Liver (tissue), 9 donors: ENCODE results near the gene MRPS18B. TPM values are rescaled to one million over a fixed set of nuclear protein-coding genes. Genes with fewer than 3 reads are reported as not detected.

Experiments
- DNase-seq: peaks from one replicate; pipeline ENCODE4 v3.0.0-alpha.2; 2017; ENCODE audit warnings: low spot score
- H3K27ac ChIP-seq, 2 donors: one replicate each; pipeline ENCODE4 v1.7.0; 2013; ENCODE audit warnings: inconsistent platforms in 2 of 2, low read length in 2 of 2, control low read depth in 1 of 2, low read depth in 1 of 2, mild to moderate bottlenecking in 1 of 2
- H3K27me3 ChIP-seq, 4 donors: one replicate each; pipeline versions ENCODE4 v1.6.1 to v1.7.0; 2013; ENCODE audit warnings: low read length in 3 of 4, inconsistent platforms in 1 of 4, mild to moderate bottlenecking in 1 of 4, moderate library complexity in 1 of 4; ENCODE audit not compliant: control insufficient read depth in 4 of 4, insufficient read depth in 4 of 4
- H3K36me3 ChIP-seq, 4 donors: one replicate each; pipeline versions ENCODE4 v1.6.1 to v1.7.0; 2013; ENCODE audit warnings: low read length in 3 of 4, mild to moderate bottlenecking in 3 of 4, low read depth in 1 of 4, moderate library complexity in 1 of 4; ENCODE audit not compliant: control insufficient read depth in 4 of 4, insufficient read depth in 3 of 4
- H3K4me1 ChIP-seq, 4 donors: one replicate each; pipeline versions ENCODE4 v1.6.1 to v1.7.0; 2013; ENCODE audit warnings: low read length in 3 of 4, mild to moderate bottlenecking in 3 of 4, moderate library complexity in 1 of 4; ENCODE audit not compliant: control insufficient read depth in 4 of 4, insufficient read depth in 4 of 4
- H3K4me3 ChIP-seq, 3 donors: one replicate each; pipeline versions ENCODE4 v1.6.1 to v1.7.0; 2013; ENCODE audit warnings: low read length in 3 of 3, control low read depth in 1 of 3, low read depth in 1 of 3, mild to moderate bottlenecking in 1 of 3
- H3K9ac ChIP-seq, 2 donors: one replicate each; pipeline ENCODE4 v1.7.0; 2013; ENCODE audit warnings: low read length in 2 of 2, mild to moderate bottlenecking in 2 of 2, moderate library complexity in 2 of 2, control low read depth in 1 of 2, low read depth in 1 of 2
- H3K9me3 ChIP-seq, 4 donors: one replicate each; pipeline versions ENCODE4 v1.6.1 to v1.7.0; 2013; ENCODE audit warnings: low read length in 3 of 4; ENCODE audit not compliant: control insufficient read depth in 4 of 4
- CTCF ChIP-seq: fragments of 150-350 bp; IDR thresholded peaks from 2 replicates; pipeline ENCODE4 v1.5.1; 2017; ENCODE audit warnings: improper control_type of control experiment, low read depth, low read length; ENCODE audit not compliant: missing input control
- EGR1 ChIP-seq, 2 donors: IDR thresholded peaks; 2 replicates each; pipeline ENCODE4 v1.6.1; 2016 to 2018; ENCODE audit warnings: antibody characterized with exemption in 2 of 2, low read depth in 2 of 2
- FOXA1 ChIP-seq: IDR thresholded peaks from 2 replicates; pipeline ENCODE4 v1.6.1; 2016; ENCODE audit warnings: antibody characterized with exemption
- FOXA2 ChIP-seq: IDR thresholded peaks from 2 replicates; pipeline ENCODE4 v1.6.1; 2016; ENCODE audit warnings: antibody characterized with exemption
- HNF4G ChIP-seq: IDR thresholded peaks from 2 replicates; pipeline ENCODE4 v1.6.1; 2016; ENCODE audit warnings: antibody characterized with exemption
- JUND ChIP-seq, 2 donors: IDR thresholded peaks; 2 replicates each; pipeline ENCODE4 v1.6.1; 2016; ENCODE audit warnings: antibody characterized with exemption in 2 of 2
- NR2F2 ChIP-seq: IDR thresholded peaks from 2 replicates; pipeline ENCODE4 v1.6.1; 2016; ENCODE audit warnings: antibody characterized with exemption
- RAD21 ChIP-seq, 2 donors: IDR thresholded peaks; 2 replicates each; pipeline ENCODE4 v1.6.1; 2016; ENCODE audit warnings: antibody characterized with exemption in 2 of 2, mild to moderate bottlenecking in 2 of 2
- RXRA ChIP-seq, 2 donors: IDR thresholded peaks; 2 replicates each; pipeline ENCODE4 v1.6.1; 2017 to 2018; ENCODE audit warnings: antibody characterized with exemption in 2 of 2, mild to moderate bottlenecking in 1 of 2
- SP1 ChIP-seq: IDR thresholded peaks from 2 replicates; pipeline ENCODE4 v1.6.1; 2018; ENCODE audit warnings: antibody characterized with exemption, mild to moderate bottlenecking
- TAF1 ChIP-seq: conservative IDR thresholded peaks from 2 replicates; pipeline ENCODE4 v1.6.1; 2016; ENCODE audit warnings: antibody characterized with exemption, mild to moderate bottlenecking
- YY1 ChIP-seq: IDR thresholded peaks from 2 replicates; pipeline ENCODE4 v1.6.1; 2016; ENCODE audit warnings: antibody characterized with exemption, mild to moderate bottlenecking
- WGBS: extraction: QIAGEN DNeasy Blood & Tissue Kit; methylation state at CpG from one replicate; pipeline ENCODE4 v1.1.7; 2013; 5-methylcytosine and 5-hydroxymethylcytosine counted together
- polyA plus RNA-seq, 2 donors: library from polyadenylated mRNA; stranded (reverse) in 1 of 2; unstranded in 1 of 2; fragments of 200-250 nt in 1 of 2; fragments of >200 nt in 1 of 2; fragmentation: Nextera tagmentation in 1 of 2; extraction: Ambion mirVana in 1 of 2; gene quantifications; one replicate each; pipeline versions ENCODE4 v1.2.1 to v1.2.3, GENCODE V29; 2013 to 2015
- total RNA-seq, 2 donors: library from RNA; depleted of rRNA; stranded (reverse); fragments of >200 nt; gene quantifications; one replicate each; pipeline ENCODE4 v1.2.3, GENCODE V29; 2014
- TF ChIP-seq, protein P1 (sequence below): IDR thresholded peaks from 2 replicates; pipeline ENCODE4 v1.6.1; 2016; ENCODE audit warnings: antibody characterized with exemption
- TF ChIP-seq, protein P2 (sequence below): IDR thresholded peaks from 2 replicates; pipeline ENCODE4 v1.6.1; 2016; ENCODE audit warnings: antibody characterized with exemption
- TF ChIP-seq, protein P3 (sequence below): IDR thresholded peaks from 2 replicates; pipeline ENCODE4 v1.6.1; 2016; ENCODE audit warnings: antibody characterized with exemption, mild to moderate bottlenecking
- TF ChIP-seq, protein P4 (sequence below): IDR thresholded peaks from 2 replicates; pipeline ENCODE4 v1.6.1; 2016; ENCODE audit warnings: antibody characterized with exemption
- donor health status: healthy.
- donor health status: healthy.
- donor health status: healthy.
- donor health status: healthy.
- donor health status: healthy.

Gene MRPS18B
- total and polyA plus RNA-seq, 4 donors = 50.5 to 81.9 (median 69.4) TPM

GRCh38 chr6:30614044-30614842 lies 3.4 kb upstream of the MRPS18B start:
- TF ChIP-seq, protein P1, sequence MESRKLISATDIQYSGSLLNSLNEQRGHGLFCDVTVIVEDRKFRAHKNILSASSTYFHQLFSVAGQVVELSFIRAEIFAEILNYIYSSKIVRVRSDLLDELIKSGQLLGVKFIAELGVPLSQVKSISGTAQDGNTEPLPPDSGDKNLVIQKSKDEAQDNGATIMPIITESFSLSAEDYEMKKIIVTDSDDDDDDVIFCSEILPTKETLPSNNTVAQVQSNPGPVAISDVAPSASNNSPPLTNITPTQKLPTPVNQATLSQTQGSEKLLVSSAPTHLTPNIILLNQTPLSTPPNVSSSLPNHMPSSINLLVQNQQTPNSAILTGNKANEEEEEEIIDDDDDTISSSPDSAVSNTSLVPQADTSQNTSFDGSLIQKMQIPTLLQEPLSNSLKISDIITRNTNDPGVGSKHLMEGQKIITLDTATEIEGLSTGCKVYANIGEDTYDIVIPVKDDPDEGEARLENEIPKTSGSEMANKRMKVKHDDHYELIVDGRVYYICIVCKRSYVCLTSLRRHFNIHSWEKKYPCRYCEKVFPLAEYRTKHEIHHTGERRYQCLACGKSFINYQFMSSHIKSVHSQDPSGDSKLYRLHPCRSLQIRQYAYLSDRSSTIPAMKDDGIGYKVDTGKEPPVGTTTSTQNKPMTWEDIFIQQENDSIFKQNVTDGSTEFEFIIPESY = no peak
- no peak for TF ChIP-seq RAD21 (IDR thresholded peaks at IDR 0.05)
- TF ChIP-seq, protein P2, sequence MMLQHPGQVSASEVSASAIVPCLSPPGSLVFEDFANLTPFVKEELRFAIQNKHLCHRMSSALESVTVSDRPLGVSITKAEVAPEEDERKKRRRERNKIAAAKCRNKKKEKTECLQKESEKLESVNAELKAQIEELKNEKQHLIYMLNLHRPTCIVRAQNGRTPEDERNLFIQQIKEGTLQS = no peak
- TF ChIP-seq SP1 = peak; percentile 9
- TF ChIP-seq, protein P3, sequence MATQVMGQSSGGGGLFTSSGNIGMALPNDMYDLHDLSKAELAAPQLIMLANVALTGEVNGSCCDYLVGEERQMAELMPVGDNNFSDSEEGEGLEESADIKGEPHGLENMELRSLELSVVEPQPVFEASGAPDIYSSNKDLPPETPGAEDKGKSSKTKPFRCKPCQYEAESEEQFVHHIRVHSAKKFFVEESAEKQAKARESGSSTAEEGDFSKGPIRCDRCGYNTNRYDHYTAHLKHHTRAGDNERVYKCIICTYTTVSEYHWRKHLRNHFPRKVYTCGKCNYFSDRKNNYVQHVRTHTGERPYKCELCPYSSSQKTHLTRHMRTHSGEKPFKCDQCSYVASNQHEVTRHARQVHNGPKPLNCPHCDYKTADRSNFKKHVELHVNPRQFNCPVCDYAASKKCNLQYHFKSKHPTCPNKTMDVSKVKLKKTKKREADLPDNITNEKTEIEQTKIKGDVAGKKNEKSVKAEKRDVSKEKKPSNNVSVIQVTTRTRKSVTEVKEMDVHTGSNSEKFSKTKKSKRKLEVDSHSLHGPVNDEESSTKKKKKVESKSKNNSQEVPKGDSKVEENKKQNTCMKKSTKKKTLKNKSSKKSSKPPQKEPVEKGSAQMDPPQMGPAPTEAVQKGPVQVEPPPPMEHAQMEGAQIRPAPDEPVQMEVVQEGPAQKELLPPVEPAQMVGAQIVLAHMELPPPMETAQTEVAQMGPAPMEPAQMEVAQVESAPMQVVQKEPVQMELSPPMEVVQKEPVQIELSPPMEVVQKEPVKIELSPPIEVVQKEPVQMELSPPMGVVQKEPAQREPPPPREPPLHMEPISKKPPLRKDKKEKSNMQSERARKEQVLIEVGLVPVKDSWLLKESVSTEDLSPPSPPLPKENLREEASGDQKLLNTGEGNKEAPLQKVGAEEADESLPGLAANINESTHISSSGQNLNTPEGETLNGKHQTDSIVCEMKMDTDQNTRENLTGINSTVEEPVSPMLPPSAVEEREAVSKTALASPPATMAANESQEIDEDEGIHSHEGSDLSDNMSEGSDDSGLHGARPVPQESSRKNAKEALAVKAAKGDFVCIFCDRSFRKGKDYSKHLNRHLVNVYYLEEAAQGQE = no peak
- TF ChIP-seq EGR1 (IDR thresholded peaks at IDR 0.05; ENCODE audit: low read depth in 2 of 2) = peak in 1 of 2 donors; percentile 25
- TF ChIP-seq FOXA1 = no peak
- peak overlapping the region; percentile 83 to 92 for H3K27ac ChIP-seq
- H3K27me3 ChIP-seq = no peaks in the 10 kb centered on the region
- 38% methylated on average over 8 of the region's 8 CpGs for WGBS
- DNase-seq = no peak
- H3K9ac ChIP-seq = peak overlapping the region; percentile 56 to 100
- no peaks in the 10 kb centered on the region for H3K9me3 ChIP-seq
- H3K4me1 ChIP-seq = peaks cover 2 to 23% (median 14%) of the 10 kb centered on the region in 4 donors
- H3K4me3 ChIP-seq = peak overlapping the region in 2 of 3 donors; percentile 90 to 96
- H3K36me3 ChIP-seq = peaks cover 3 to 10% (median 6%) of the 10 kb centered on the region in 4 donors

GRCh38 chr6:30614843-30615218 lies 2.8 kb upstream of the MRPS18B start:
- Histone ChIP-seq H3K36me3 (peaks cover 3 to 10% (median 8%) of the 10 kb centered on the region in 4 donors), H3K4me1 (peaks cover 2 to 23% (median 14%) of the 10 kb centered on the region in 4 donors), H3K9me3 (no peaks in the 10 kb centered on the region), H3K4me3 (peak overlapping the region; percentile 14 to 96 (median 90)), H3K9ac (peak overlapping the region; percentile 99 to 100), H3K27ac (peak overlapping the region; percentile 83 to 92), H3K27me3 (no peaks in the 10 kb centered on the region)
- DNase-seq = peak; percentile 82
- WGBS = under 1% methylated on average over 6 of the region's 6 CpGs
- TF ChIP-seq, protein P3 = peak; percentile 73
- peak; percentile 28 for TF ChIP-seq SP1
- TF ChIP-seq FOXA1 = no peak
- TF ChIP-seq HNF4G = no peak
- no peak for TF ChIP-seq FOXA2
- TF ChIP-seq, protein P2 = peak; percentile 86
- peak; percentile 96 for TF ChIP-seq TAF1
- peak; percentile 99 for TF ChIP-seq YY1
- TF ChIP-seq NR2F2 = no peak
- TF ChIP-seq EGR1 (IDR thresholded peaks at IDR 0.05; ENCODE audit: low read depth in 2 of 2) = peak in 1 of 2 donors; percentile 27
- TF ChIP-seq, protein P4, sequence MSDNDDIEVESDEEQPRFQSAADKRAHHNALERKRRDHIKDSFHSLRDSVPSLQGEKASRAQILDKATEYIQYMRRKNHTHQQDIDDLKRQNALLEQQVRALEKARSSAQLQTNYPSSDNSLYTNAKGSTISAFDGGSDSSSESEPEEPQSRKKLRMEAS = peak; percentile 54
- peak; percentile 13 to 86 for TF ChIP-seq JUND (IDR thresholded peaks at IDR 0.05)
- peak in 1 of 2 donors; percentile 30 for TF ChIP-seq RAD21 (IDR thresholded peaks at IDR 0.05)
- no peak for TF ChIP-seq RXRA (IDR thresholded peaks at IDR 0.05)
- TF ChIP-seq CTCF = no peak
